Hematopoietic multipotent progenitor cell treated with erythropoietin and hydrocortisone succinate and interleukin-3 and kit ligand, for 8 days (in vitro differentiated cells): ENCODE measurements around the gene SDF2L1.
A peak's percentile ranks its signal among the peaks of the same experiment; 100 is the strongest.

Experiments
- DNase-seq: peaks from one replicate; pipeline ENCODE4 v3.0.0-alpha.2; 2015

SDF2L1 gene

GRCh38 chr22:21622011-21622918 lies 19.8 kb upstream of the SDF2L1 start:
- DNase-seq: no peak

DNA sequence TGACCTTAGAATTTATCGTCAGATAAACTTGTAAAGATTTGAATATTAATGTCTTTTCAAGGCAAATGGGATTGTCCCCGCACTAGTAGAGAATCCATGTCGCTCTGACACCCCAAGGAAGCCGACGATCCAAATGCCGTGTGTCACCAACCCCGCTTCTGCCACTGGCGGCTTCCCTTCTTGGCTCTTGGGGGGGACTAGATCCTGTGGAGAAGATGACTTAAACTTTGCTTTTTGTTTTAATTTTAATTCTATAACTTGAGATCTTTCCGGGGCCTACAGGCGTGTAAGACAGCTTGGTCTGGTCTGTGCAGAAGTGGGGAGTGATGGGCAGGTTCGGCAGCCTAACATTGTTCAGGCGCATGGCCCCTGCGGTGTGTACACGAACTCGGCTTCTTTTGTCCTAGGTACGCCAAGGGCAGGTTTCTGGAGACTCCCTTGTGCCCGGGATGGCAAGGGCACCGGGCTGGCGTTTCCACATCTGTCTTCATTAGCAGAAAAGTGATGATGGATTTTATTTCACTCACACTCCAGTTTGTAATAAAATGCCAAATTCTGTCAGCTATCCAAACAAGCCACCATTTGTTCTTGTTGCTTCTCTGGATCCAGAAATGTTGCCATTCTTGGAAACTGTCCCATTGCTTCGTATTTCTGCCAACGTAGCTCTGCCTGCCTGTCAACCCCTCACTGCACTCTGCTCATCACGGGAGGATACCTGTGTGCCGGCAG lies 19.0 kb upstream of the SDF2L1 start:
- DNase-seq: no peak

DNA sequence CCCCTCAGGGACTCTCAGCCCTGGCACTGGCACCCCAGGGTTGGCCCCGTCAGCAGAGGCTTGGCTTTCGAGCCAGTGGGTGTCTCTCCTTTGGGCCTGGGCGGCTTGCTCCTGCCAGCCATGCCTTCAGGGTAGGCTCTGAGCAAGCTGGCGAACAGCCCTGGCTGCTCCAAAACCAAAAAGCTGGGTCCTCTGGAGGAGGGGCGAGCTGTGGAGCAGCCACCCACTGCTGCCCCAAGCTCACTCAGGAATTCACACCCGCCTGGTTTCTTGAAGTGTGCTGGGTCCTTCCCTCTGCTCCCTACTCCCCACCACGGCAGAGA lies 18.5 kb upstream of the SDF2L1 start:
- no peak for DNase-seq

GRCh38 chr22:21624120-21624879 lies 17.8 kb upstream of the SDF2L1 start:
- peak; percentile 63 for DNase-seq

- no peak for DNase-seq
Observed at GRCh38 chr22:21624880-21625791, 17.0 kb upstream of the SDF2L1 start.

- DNase-seq: no peak
Observed at GRCh38 chr22:21626073-21626734, 15.9 kb upstream of the SDF2L1 start.

- no peak for DNase-seq
Observed at GRCh38 chr22:21626735-21627469, 15.2 kb upstream of the SDF2L1 start.

- no peak for DNase-seq
Observed at GRCh38 chr22:21628386-21629254, 13.5 kb upstream of the SDF2L1 start.

GRCh38 chr22:21629255-21630149 lies 12.6 kb upstream of the SDF2L1 start, which contains the start of gene YDJC:
Gene YDJC, minus strand, starts transcription at chr22:21630022. Its CDS starts 8 bp downstream, at chr22:21630014.
- peak; percentile 96 for DNase-seq

DNA sequence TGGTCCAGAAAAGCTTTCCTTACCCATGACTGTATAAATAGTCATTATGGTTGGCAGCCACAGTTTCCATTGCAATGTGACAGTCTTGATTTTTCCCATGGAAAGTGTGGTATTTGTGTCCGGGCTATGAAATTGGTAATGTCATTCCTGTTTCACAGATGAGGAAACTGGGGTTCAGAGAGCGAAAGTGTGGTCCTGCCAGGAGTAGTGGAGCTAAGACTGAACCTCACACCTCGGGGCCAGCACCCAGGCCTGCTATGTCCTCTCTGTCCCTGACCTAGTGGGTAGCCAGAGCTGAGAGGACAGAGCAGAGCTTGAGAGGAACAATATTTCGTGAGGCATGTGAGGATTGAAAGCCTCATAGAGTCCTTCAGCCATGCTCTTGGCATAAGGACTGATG lies 11.1 kb upstream of the SDF2L1 start:
- DNase-seq: no peak

GRCh38 chr22:21632237-21632895 lies 9.7 kb upstream of the SDF2L1 start, which contains the start of gene CCDC116:
Gene CCDC116, plus strand, starts transcription at chr22:21632760. Its CDS starts 422 bp downstream, at chr22:21633182.
- DNase-seq: peak; percentile 61

GRCh38 chr22:21632931-21633330 lies 9.2 kb upstream of the SDF2L1 start:
- no peak for DNase-seq

DNA sequence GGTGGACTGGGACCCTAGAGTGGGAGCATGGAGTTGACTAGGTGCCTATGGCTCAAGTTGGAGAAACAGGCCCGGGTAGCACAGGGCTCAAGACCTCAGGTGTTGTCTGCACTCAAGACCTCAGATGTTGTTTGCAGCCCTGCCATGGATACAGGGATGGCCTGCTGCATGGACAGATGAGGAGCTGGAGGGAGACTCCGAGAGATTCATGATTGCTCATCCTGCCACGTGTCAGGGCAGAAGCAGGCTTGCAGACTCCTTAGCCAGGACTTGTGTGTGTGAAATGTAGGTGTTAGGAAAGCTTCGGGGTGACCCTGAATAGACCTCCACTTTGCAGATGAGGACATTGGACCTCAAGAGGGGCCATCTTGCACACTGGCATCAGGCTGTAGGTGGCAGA lies 8.6 kb upstream of the SDF2L1 start:
- DNase-seq: no peak

DNA sequence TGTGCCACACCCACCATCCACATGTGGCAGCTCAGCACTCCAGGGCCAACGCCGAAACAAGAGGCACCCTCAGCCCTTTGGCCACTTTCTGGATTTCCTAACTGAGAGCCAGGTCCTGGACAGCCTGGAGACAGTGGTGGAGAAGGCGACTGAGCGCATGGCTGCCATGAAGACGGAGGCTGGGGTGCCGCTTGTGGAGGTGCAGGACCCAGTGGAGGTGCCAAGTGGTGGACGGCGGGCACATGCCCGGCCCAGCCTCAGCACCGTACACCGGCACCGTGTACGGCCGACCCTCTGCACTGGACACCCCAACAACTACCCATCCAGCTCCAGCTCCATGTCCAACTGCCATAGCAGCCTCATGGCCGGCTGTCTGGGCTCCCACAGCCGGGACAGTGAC lies 8.0 kb upstream of the SDF2L1 start:
- no peak for DNase-seq

DNA sequence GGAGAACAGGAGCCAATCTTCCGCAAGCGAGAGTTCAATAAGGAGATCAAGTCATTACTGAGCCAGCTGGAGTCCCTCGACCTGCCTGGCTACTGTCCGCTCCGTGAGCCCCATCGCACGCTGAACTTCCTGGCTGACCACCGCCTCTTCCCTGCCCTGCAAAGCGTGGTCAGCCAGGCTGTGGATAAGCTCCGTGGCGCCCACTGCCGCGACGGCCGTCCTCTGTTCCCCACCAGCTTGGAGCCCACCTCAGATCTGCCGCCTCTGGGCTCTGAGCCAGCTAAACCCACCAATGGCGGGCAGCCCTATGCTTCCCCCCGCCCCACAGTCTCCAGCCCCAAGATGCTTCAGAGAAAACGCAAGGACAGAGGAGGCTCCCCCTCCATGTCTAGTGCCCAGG lies 7.3 kb upstream of the SDF2L1 start:
- no peak for DNase-seq

- DNase-seq: no peak
Observed at GRCh38 chr22:21635771-21636510, 6.2 kb upstream of the SDF2L1 start.

- no peak for DNase-seq
Observed at GRCh38 chr22:21636629-21637218, 5.4 kb upstream of the SDF2L1 start.
